HepG2 (cell line): ENCODE data around the gene TMCC1. TPM values are rescaled to one million over a fixed set of nuclear protein-coding genes. Genes with fewer than 3 reads are reported as not detected.
A peak's percentile ranks its signal among the peaks of the same experiment; 100 is the strongest.

Source experiments
- ATAC-seq: fragments of 200-7000 bp; cut with Tn5 transposase; 3 replicates; pipeline ENCODE4 v1.9.1; 2020; ENCODE audit warnings: mild to moderate bottlenecking, moderate library complexity
- BruUV-seq: library from RNA; stranded (reverse); fragments of 400-500 nt; replicated peaks from 2 replicates; lab custom pipeline; 2021; lab: Mats Ljungman, UMichigan
- CTCF ChIA-PET: fragments of 300-600 bp; formaldehyde crosslinking; extraction: SDS; loops from one replicate; lab custom pipeline; 2021; ENCODE audit warnings: low total read pairs, inconsistent platforms, low intra/inter-chr PET ratio; lab: Yijun Ruan, JAX
- POLR2A ChIA-PET: fragments of 350-600 bp; sonication (Branson Sonifier 250); formaldehyde crosslinking; loops from one replicate; lab custom pipeline; 2020; ENCODE audit warnings: antibody characterized with exemption, inconsistent platforms; lab: Yijun Ruan, JAX
- DNase-seq: peaks from one replicate; pipeline ENCODE4 v3.0.0-alpha.2; 2015; ENCODE audit warnings: low spot score
- FAIRE-seq: peaks from 3 replicates; lab custom pipeline; 2011; peaks lifted over from hg19 to GRCh38; lab: Jason Lieb, UNC
- H2AFZ ChIP-seq: one replicate; pipeline ENCODE4 v1.6.1; 2011; ENCODE audit warnings: low read length, inconsistent platforms
- H3K27ac ChIP-seq: fragments of 300-600 bp; 3 replicates; pipeline ENCODE4 v1.8.0; 2011; ENCODE audit warnings: mixed run types, mild to moderate bottlenecking, mixed read lengths, low read length, inconsistent platforms; ENCODE audit not compliant: insufficient read depth; ENCODE audit errors: extremely low read length
- H3K27me3 ChIP-seq, 2 experiments: fragments of 200-600 bp in 1 of 2; 2 replicates in 1 of 2; 3 replicates in 1 of 2; pipeline versions ENCODE4 v1.6.0 to v1.8.0; 2011; ENCODE audit warnings: low read length in 2 of 2, mild to moderate bottlenecking in 2 of 2, moderate library complexity in 2 of 2, inconsistent platforms in 1 of 2; ENCODE audit not compliant: insufficient read depth in 2 of 2, control insufficient read depth in 1 of 2
- H3K36me3 ChIP-seq, 2 experiments: fragments of 200-600 bp in 1 of 2; replicated peaks in 1 of 2; 2 replicates in 1 of 2; 3 replicates in 1 of 2; pipeline versions ENCODE4 v1.5.1 to v1.8.0; 2011; ENCODE audit warnings: low read length in 2 of 2, inconsistent platforms in 1 of 2; ENCODE audit not compliant: insufficient read depth in 2 of 2, control insufficient read depth in 1 of 2
- H3K4me1 ChIP-seq: 2 replicates; pipeline ENCODE4 v1.5.1; 2012; ENCODE audit warnings: low read length, inconsistent platforms; ENCODE audit not compliant: insufficient read depth
- H3K4me2 ChIP-seq: 2 replicates; pipeline ENCODE4 v1.6.0; 2011; ENCODE audit warnings: low read depth, low read length, inconsistent platforms
- H3K4me3 ChIP-seq, 3 experiments: fragments of 200-600 bp in 1 of 3; sonication (generic), shearing (Covaris generic) in 1 of 3; replicated peaks in 1 of 3; 2 replicates each; pipeline ENCODE4 v1.5.1; 2011 to 2016; ENCODE audit warnings: low read length in 3 of 3, inconsistent platforms in 2 of 3, low read depth in 2 of 3, mild to moderate bottlenecking in 2 of 3, control low read depth in 1 of 3, mixed read lengths in 1 of 3; ENCODE audit not compliant: insufficient read depth in 1 of 3
- H3K79me2 ChIP-seq: one replicate; pipeline ENCODE4 v1.6.1; 2011; ENCODE audit warnings: low read length, inconsistent platforms; ENCODE audit not compliant: insufficient read depth
- H3K9ac ChIP-seq: 2 replicates; pipeline ENCODE4 v1.6.0; 2011; ENCODE audit warnings: mild to moderate bottlenecking, low read depth, low read length, inconsistent platforms; ENCODE audit not compliant: insufficient read depth
- H3K9me3 ChIP-seq: 2 replicates; pipeline ENCODE4 v1.5.1; 2012; ENCODE audit warnings: mild to moderate bottlenecking, low read length
- H4K20me1 ChIP-seq: 2 replicates; pipeline ENCODE4 v1.6.0; 2011; ENCODE audit warnings: inconsistent platforms, mild to moderate bottlenecking, low read length, moderate library complexity; ENCODE audit not compliant: insufficient read depth
- ELF1 ChIP-seq: sonication (generic); formaldehyde crosslinking; IDR thresholded peaks from 2 replicates; pipeline ENCODE4 v1.4.0; 2020; ENCODE audit warnings: missing genetic modification reagents
- HIVEP1 ChIP-seq: sonication (generic); formaldehyde crosslinking; IDR thresholded peaks from 2 replicates; pipeline ENCODE4 v1.4.0; 2020; ENCODE audit warnings: mild to moderate bottlenecking, missing genetic modification reagents
- MED13 ChIP-seq: sonication (generic); formaldehyde crosslinking; IDR thresholded peaks from 2 replicates; pipeline ENCODE4 v1.5.0; 2020; ENCODE audit warnings: missing genetic modification reagents
- NONO ChIP-seq, 2 experiments: fragments of 450-650 bp in 1 of 2; sonication (generic) in 1 of 2; formaldehyde crosslinking in 1 of 2; IDR thresholded peaks in 1 of 2; conservative IDR thresholded peaks in 1 of 2; 2 replicates each; pipeline versions ENCODE4 v1.6.1 to v1.8.0; 2017 to 2022; ENCODE audit warnings: mild to moderate bottlenecking in 1 of 2, missing genetic modification reagents in 1 of 2, moderate library complexity in 1 of 2
- RNF219 ChIP-seq: sonication (generic); formaldehyde crosslinking; IDR thresholded peaks from 2 replicates; pipeline ENCODE4 v1.5.0; 2020; ENCODE audit warnings: mild to moderate bottlenecking, missing genetic modification reagents
- SP1 ChIP-seq, 2 experiments: fragments of 450-650 bp in 1 of 2; sonication (generic) in 1 of 2; formaldehyde crosslinking in 1 of 2; IDR thresholded peaks; 2 replicates each; pipeline versions ENCODE4 v1.4.0 to v1.6.1; 2016 to 2020; ENCODE audit warnings: missing genetic modification reagents in 1 of 2
- ZNF335 ChIP-seq: sonication (generic); formaldehyde crosslinking; IDR thresholded peaks from 2 replicates; pipeline ENCODE4 v1.4.0; 2020; ENCODE audit warnings: missing genetic modification reagents
- ZNF33A ChIP-seq: sonication (generic); formaldehyde crosslinking; IDR thresholded peaks from 2 replicates; pipeline ENCODE4 v1.5.1; 2020; ENCODE audit warnings: missing genetic modification reagents, mild to moderate bottlenecking, moderate library complexity, borderline replicate concordance
- ZNF431 ChIP-seq: sonication (generic); formaldehyde crosslinking; IDR thresholded peaks from 2 replicates; pipeline ENCODE4 v1.9.0; 2022; ENCODE audit warnings: missing genetic modification reagents, low read depth, mild to moderate bottlenecking, borderline replicate concordance
- WGBS: methylation state at CpG from one replicate; pipeline ENCODE4 v1.1.6; 2017; ENCODE audit warnings: low lambda C conversion rate; 5-methylcytosine and 5-hydroxymethylcytosine counted together
- in situ Hi-C: cut with HindIII; loops from 2 replicates; pipeline ENCODE4 v1.10.0; 2017; ENCODE audit warnings: low pct_unique_long_range_greater_than_20kb; ENCODE audit not compliant: extremely low pct_ligation_motif_present
- intact Hi-C: fragments of 100-400 bp; cut with micrococcal nuclease; formaldehyde crosslinking; loops from one replicate; pipeline ENCODE4 v1.10.0; 2022; ENCODE audit not compliant: unreplicated experiment
- polyA plus RNA-seq, 8 experiments: library from polyadenylated mRNA; depleted of rRNA in 3 of 8; stranded (reverse) in 7 of 8; unstranded in 1 of 8; fragments of >200 nt; fragmentation: Illumina TruSeq in 4 of 8; extraction: Trizol in 4 of 8; gene quantifications; 2 replicates each; pipeline versions ENCODE4 v1.2.1 to v1.2.3, GENCODE V29; 2011 to 2016; ENCODE audit warnings: low read depth in 4 of 8, missing spikeins in 1 of 8, mixed read lengths in 1 of 8; ENCODE audit not compliant: insufficient read depth in 1 of 8
- total RNA-seq, 5 experiments: library from RNA; depleted of rRNA; stranded (reverse); fragments of >200 nt; fragmentation: Illumina TruSeq; extraction: Trizol; gene quantifications; 2 replicates each; pipeline ENCODE4 v1.2.3, GENCODE V29; 2016; ENCODE audit warnings: low read depth in 1 of 5

TMCC1 gene
- total and polyA plus RNA-seq, 2 of the 13 experiments (the other 11 are each of a cell fraction or from before 2014, with no cell fraction given): 12.1 to 264 TPM

GRCh38 chr3:129614927-129615363 is 278.6 kb downstream of the TMCC1 start (continued):
- TF ChIP-seq RNF219 (CRISPR knock-in tag): no peak

GRCh38 chr3:129614435-129614834 is 279.1 kb downstream of the TMCC1 start:
- no peak overlapping the region for H3K27ac ChIP-seq
- peak overlapping the region; percentile 69; the same call in 1 of the 2 replicates for H3K4me2 ChIP-seq
- H3K9me3 ChIP-seq: no peaks in the 10 kb centered on the region
- H4K20me1 ChIP-seq: no peaks in the 10 kb centered on the region
- DNase-seq (no peak), ATAC-seq (no peak), FAIRE-seq (no peak)
- in situ Hi-C loops (no loop called here), intact Hi-C loops (no loop called here)
- ChIA-PET CTCF (no interaction called here), POLR2A (interaction anchor here (1.0 to 3.8 kb wide), 3 partner anchors 12 to 18 kb away, joined by 3 to 26 read pairs (median 7); no protein-coding TSS in a partner anchor)
- no TSS peak for BruUV-seq
- no peaks in the 10 kb centered on the region; a peak in 1 of 5 replicates for H3K27me3 ChIP-seq
- no peaks in the 10 kb centered on the region for H3K79me2 ChIP-seq
- WGBS: 0% methylated on average over 1 of the region's 9 CpGs
- no peak overlapping the region for H3K4me3 ChIP-seq
- H3K36me3 ChIP-seq: no peaks in the 10 kb centered on the region
- peaks cover 87% of the 10 kb centered on the region for H3K4me1 ChIP-seq
- TF ChIP-seq ZNF431 (CRISPR knock-in tag) (no peak), HIVEP1 (no peak), SP1 (IDR thresholded peaks at IDR 0.05) (no peak), SP1 (CRISPR knock-in tag; IDR thresholded peaks at IDR 0.05) (no peak), ZNF33A (CRISPR knock-in tag) (no peak), MED13 (CRISPR knock-in tag) (no peak), NONO (IDR thresholded peaks at IDR 0.05) (no peak), NONO (CRISPR knock-in tag; conservative IDR thresholded peaks at IDR 0.05) (no peak), ZNF335 (no peak), ELF1 (CRISPR knock-in tag) (no peak)
- peak overlapping the region; percentile 51 for H2AFZ ChIP-seq
- no peak overlapping the region for H3K9ac ChIP-seq
